Keratinocyte (primary cell): ENCODE data around the gene ADGRB3.

Source experiments
- CTCF ChIP-seq, 3 experiments: IDR thresholded peaks in 1 of 3; conservative IDR thresholded peaks in 1 of 3; optimal IDR thresholded peaks in 1 of 3; 2 replicates in 2 of 3; 3 replicates in 1 of 3; pipeline versions ENCODE3 to v1.5.1; 2011; ENCODE audit warnings: low read length in 3 of 3, mild to moderate bottlenecking in 3 of 3, moderate library complexity in 2 of 3, control low read depth in 1 of 3, inconsistent platforms in 1 of 3; ENCODE audit not compliant: insufficient read depth in 2 of 3; ENCODE audit errors: extremely low read depth in 1 of 3
- EZH2 ChIP-seq: IDR thresholded peaks from one replicate; pipeline ENCODE4 v1.6.1; 2012; ENCODE audit warnings: inconsistent platforms, mild to moderate bottlenecking, low read length, moderate library complexity

GRCh38 chr6:68760941-68761676, 126.0 kb downstream of the ADGRB3 start:
- TF ChIP-seq CTCF (optimal IDR thresholded peaks at IDR 0.05 in 1 of 3, IDR thresholded peaks at IDR 0.05 in 1 of 3, conservative IDR thresholded peaks at IDR 0.05 in 1 of 3; ENCODE audit: extremely low read depth in 1 of 3, insufficient read depth in 2 of 3, low read length in 3 of 3) (no peak), EZH2 (no peak)
